ENCODE results near the gene NRAP.

Gene NRAP

DNA sequence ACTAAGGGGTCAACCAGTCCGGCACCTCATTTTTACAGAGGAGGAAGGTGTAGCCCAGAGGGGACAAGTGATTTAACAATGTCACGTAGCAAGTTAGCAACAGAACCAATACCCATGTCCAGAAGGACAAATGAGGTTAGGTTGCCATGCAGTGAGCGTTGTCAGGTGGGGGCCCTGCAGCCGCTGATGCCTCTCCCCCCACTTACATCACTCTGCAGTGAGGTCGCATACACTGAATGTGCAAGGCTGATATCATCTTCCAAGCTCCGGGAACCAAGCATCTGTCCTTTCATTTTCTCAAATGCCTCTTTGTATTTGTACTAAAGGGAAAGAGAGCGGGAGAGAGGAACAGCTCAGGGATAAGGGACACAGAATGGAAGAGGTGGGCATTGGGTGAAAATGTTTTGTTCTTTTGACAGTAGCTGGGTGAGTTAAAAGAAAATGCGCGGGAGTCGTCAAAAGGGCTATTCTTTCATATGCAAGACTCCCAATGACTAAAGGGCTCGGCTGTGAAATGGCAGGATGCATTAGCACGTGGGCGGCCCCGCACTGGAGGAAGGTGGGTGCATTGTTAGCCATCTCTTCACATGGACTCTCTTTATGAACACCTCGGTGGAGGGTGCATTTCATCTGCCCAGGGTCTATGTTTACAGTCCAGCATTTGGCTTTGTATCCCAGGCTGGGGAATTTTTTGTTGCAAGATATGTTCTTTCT, 49.7 kb downstream of the NRAP start:
- no peaks in the 10 kb centered on the region for H3K27me3 ChIP-seq
- no peak overlapping the region for H3K4me3 ChIP-seq
- H3K4me1 ChIP-seq, result peaks cover 24% of the 10 kb centered on the region
- no peak for TF ChIP-seq Cebpa-rat (IDR thresholded peaks at IDR 0.05)
- H3K4me2 ChIP-seq, result no peak overlapping the region
- H3K36me3 ChIP-seq, result no peaks in the 10 kb centered on the region
- H3K9ac ChIP-seq, result no peak overlapping the region
- H3K9me3 ChIP-seq, result no peaks in the 10 kb centered on the region
- H4K20me1 ChIP-seq, result no peaks in the 10 kb centered on the region
- no peak overlapping the region for H3K27ac ChIP-seq

DNA sequence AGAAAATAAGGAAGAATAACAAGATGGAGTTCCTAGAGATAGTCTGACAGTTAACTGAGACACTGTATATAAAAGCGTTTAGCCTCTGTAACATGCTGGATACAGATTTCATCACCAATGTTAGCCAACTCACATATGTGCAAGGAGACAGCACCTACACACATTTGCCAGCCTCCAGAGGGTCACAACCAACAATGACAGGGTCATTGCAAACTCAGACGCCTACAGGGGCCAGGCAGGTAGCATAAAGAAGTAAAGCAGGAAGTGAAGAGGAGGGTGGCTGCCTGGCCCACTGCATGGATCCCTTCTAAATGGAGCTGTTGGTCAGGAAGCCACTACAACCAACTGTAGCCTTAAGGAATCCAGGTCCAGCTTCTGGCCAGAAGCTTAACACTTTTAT, 50.4 kb downstream of the NRAP start:
- Histone ChIP-seq H3K4me3 (no peak overlapping the region), H3K4me1 (peaks cover 26% of the 10 kb centered on the region), H3K9me3 (no peaks in the 10 kb centered on the region), H4K20me1 (no peaks in the 10 kb centered on the region), H3K9ac (no peak overlapping the region), H3K27ac (no peak overlapping the region), H3K4me2 (no peak overlapping the region), H3K36me3 (no peaks in the 10 kb centered on the region), H3K27me3 (no peaks in the 10 kb centered on the region)
- TF ChIP-seq Cebpa-rat (IDR thresholded peaks at IDR 0.05), result no peak

DNA sequence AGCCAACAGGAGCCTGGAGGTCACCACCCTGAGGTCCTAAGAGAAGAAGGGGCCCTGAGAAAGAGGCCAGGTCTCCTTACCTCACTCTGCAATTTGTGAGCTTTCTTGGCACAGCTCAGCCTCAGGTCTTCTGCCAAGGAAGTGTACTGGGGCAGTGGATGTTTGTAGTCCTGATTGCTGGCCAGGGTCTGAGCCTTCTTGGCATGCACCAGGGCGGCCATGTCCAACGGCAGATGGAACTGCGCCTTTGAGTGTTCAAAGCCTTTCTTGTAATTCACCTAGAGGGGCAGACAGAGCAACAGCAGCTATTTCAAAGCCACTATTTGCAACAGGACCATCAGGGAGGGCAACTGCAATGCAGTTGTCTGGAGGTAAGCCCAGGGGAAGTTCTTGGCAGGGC, 51.7 kb downstream of the NRAP start:
- no peaks in the 10 kb centered on the region for H4K20me1 ChIP-seq
- no peak overlapping the region for H3K4me3 ChIP-seq
- peaks cover 26% of the 10 kb centered on the region for H3K4me1 ChIP-seq
- H3K9me3 ChIP-seq, result no peaks in the 10 kb centered on the region
- no peak overlapping the region for H3K27ac ChIP-seq
- no peak overlapping the region for H3K4me2 ChIP-seq
- no peaks in the 10 kb centered on the region for H3K36me3 ChIP-seq
- no peak overlapping the region for H3K9ac ChIP-seq
- TF ChIP-seq Cebpa-rat (IDR thresholded peaks at IDR 0.05), result no peak
- H3K27me3 ChIP-seq, result no peaks in the 10 kb centered on the region

GRCh38 chr10:113610631-113611601, 52.9 kb downstream of the NRAP start:
- TF ChIP-seq Cebpa-rat (IDR thresholded peaks at IDR 0.05), result no peak
- no peaks in the 10 kb centered on the region for H4K20me1 ChIP-seq
- no peaks in the 10 kb centered on the region for H3K36me3 ChIP-seq
- 0 out of 2 replicates have a peak overlapping the region, but pooled peaks have one; percentile 31 for H3K9ac ChIP-seq
- H3K4me2 ChIP-seq, result peak overlapping the region; percentile 66
- peaks cover 29% of the 10 kb centered on the region for H3K4me1 ChIP-seq
- H3K27me3 ChIP-seq, result no peaks in the 10 kb centered on the region
- no peaks in the 10 kb centered on the region for H3K9me3 ChIP-seq
- H3K27ac ChIP-seq, result no peak overlapping the region
- no peak overlapping the region for H3K4me3 ChIP-seq

GRCh38 chr10:113609704-113610108, 54.1 kb downstream of the NRAP start:
- Histone ChIP-seq H3K9me3 (no peaks in the 10 kb centered on the region), H3K4me3 (no peak overlapping the region), H4K20me1 (no peaks in the 10 kb centered on the region), H3K4me1 (peaks cover 41% of the 10 kb centered on the region), H3K4me2 (peak overlapping the region; percentile 66), H3K27me3 (no peaks in the 10 kb centered on the region), H3K27ac (no peak overlapping the region), H3K36me3 (no peaks in the 10 kb centered on the region), H3K9ac (no peak overlapping the region)
- no peak for TF ChIP-seq Cebpa-rat (IDR thresholded peaks at IDR 0.05)

- H3K9me3 ChIP-seq, result peaks cover 8% of the 10 kb centered on the region
- H3K4me2 ChIP-seq, result peak overlapping the region; percentile 78
- no peaks in the 10 kb centered on the region for H4K20me1 ChIP-seq
- TF ChIP-seq Cebpa-rat (IDR thresholded peaks at IDR 0.05), result no peak
- no peak overlapping the region for H3K9ac ChIP-seq
- no peaks in the 10 kb centered on the region for H3K36me3 ChIP-seq
- H3K27ac ChIP-seq, result peak overlapping the region; percentile 2; the same call in 1 of the 2 replicates
- peaks cover 38% of the 10 kb centered on the region for H3K4me1 ChIP-seq
- no peak overlapping the region for H3K4me3 ChIP-seq
- H3K27me3 ChIP-seq, result no peaks in the 10 kb centered on the region
Observed at GRCh38 chr10:113605268-113605978, 58.4 kb downstream of the NRAP start.

- H3K36me3 ChIP-seq, result no peaks in the 10 kb centered on the region
- H3K9me3 ChIP-seq, result peaks cover 11% of the 10 kb centered on the region
- H3K4me1 ChIP-seq, result peaks cover 29% of the 10 kb centered on the region
- no peak for TF ChIP-seq Cebpa-rat (IDR thresholded peaks at IDR 0.05)
- peak overlapping the region; percentile 2; the same call in 1 of the 2 replicates for H3K27ac ChIP-seq
- H3K4me3 ChIP-seq, result no peak overlapping the region
- H3K4me2 ChIP-seq, result peak overlapping the region; percentile 78
- no peaks in the 10 kb centered on the region for H4K20me1 ChIP-seq
- no peak overlapping the region for H3K9ac ChIP-seq
- no peaks in the 10 kb centered on the region for H3K27me3 ChIP-seq
Observed at GRCh38 chr10:113604572-113604971, 59.3 kb downstream of the NRAP start.

- peaks cover 23% of the 10 kb centered on the region for H3K4me1 ChIP-seq
- H3K9ac ChIP-seq, result no peak overlapping the region
- no peak overlapping the region for H3K4me3 ChIP-seq
- no peak for TF ChIP-seq Cebpa-rat (IDR thresholded peaks at IDR 0.05)
- H3K27ac ChIP-seq, result no peak overlapping the region
- no peaks in the 10 kb centered on the region for H4K20me1 ChIP-seq
- H3K9me3 ChIP-seq, result peaks cover 11% of the 10 kb centered on the region
- no peaks in the 10 kb centered on the region for H3K27me3 ChIP-seq
- H3K4me2 ChIP-seq, result no peak overlapping the region
- H3K36me3 ChIP-seq, result no peaks in the 10 kb centered on the region
Observed at GRCh38 chr10:113603057-113603777, 60.6 kb downstream of the NRAP start.

- H3K4me1 ChIP-seq, result peaks cover 16% of the 10 kb centered on the region
- H3K27me3 ChIP-seq, result no peaks in the 10 kb centered on the region
- no peak overlapping the region for H3K4me2 ChIP-seq
- H3K36me3 ChIP-seq, result no peaks in the 10 kb centered on the region
- H3K9ac ChIP-seq, result no peak overlapping the region
- H3K27ac ChIP-seq, result no peak overlapping the region
- H4K20me1 ChIP-seq, result no peaks in the 10 kb centered on the region
- H3K4me3 ChIP-seq, result no peak overlapping the region
- H3K9me3 ChIP-seq, result peaks cover 11% of the 10 kb centered on the region
- no peak for TF ChIP-seq Cebpa-rat (IDR thresholded peaks at IDR 0.05)
Observed at GRCh38 chr10:113600569-113600968, 63.3 kb downstream of the NRAP start.

All from BLaER1 (cell line).